KBM-7 (cell line): ENCODE data around the gene DHODH.
"Not testable (repeated sequence)": the region's sequence is repeated elsewhere in the genome, so short reads cannot be mapped to it uniquely, and the experiment has no call there.

Source experiments
- DNase-seq: peaks from one replicate; pipeline ENCODE4 v3.0.0-alpha.2; 2015
- in situ Hi-C: fragments of 300-500 bp; cut with MboI; formaldehyde crosslinking; loops from 2 replicates; pipeline ENCODE4 v1.14.3; 2020; ENCODE audit warnings: low sequenced_read_pairs, low pct_unique_long_range_greater_than_20kb, mixed read lengths

Gene DHODH

DNA sequence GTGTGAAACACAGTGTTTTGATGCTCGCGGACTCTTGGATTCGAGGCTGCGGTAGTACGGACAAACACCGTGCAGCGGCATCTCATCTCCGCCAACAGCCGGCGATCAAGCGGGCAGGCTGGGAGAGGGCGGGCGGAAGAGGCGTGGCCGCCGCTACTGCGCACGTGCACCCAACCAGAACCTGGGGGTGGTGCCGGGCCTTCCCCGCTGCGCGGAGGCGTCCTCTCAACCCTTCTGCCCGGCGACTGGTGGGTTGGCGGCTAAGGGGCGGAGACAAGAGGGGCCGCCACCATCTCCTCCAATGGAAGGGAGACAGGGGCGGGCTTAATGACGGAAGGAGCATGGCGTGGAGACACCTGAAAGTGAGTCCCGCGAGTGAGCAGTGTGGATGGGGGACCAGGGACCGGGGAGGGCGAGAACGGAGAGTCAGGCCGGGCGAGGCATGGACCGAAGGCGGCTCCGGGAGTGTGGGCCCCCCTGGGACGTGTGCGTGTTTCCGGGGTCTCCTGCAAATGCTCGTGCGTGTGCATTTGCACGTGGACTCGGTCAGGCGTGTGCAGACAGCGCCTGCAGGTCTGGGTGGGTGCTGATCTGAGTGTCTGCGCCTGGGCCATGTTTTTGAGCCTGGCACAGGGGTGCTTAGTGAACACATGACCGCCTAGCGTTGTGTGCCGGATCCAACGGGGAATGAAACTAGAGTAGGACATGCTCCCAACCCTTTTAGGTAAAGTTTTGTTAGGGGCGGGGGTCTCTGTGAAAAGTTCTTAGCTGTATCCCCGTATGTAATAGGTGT, at the start of gene DHODH:
Gene DHODH, plus strand, starts transcription at position 321 of the 793 bp plus-strand sequence. Its CDS starts 21 bp downstream, at position 342.
- peak; percentile 99 for DNase-seq
- in situ Hi-C loops = no loop called here

DNA sequence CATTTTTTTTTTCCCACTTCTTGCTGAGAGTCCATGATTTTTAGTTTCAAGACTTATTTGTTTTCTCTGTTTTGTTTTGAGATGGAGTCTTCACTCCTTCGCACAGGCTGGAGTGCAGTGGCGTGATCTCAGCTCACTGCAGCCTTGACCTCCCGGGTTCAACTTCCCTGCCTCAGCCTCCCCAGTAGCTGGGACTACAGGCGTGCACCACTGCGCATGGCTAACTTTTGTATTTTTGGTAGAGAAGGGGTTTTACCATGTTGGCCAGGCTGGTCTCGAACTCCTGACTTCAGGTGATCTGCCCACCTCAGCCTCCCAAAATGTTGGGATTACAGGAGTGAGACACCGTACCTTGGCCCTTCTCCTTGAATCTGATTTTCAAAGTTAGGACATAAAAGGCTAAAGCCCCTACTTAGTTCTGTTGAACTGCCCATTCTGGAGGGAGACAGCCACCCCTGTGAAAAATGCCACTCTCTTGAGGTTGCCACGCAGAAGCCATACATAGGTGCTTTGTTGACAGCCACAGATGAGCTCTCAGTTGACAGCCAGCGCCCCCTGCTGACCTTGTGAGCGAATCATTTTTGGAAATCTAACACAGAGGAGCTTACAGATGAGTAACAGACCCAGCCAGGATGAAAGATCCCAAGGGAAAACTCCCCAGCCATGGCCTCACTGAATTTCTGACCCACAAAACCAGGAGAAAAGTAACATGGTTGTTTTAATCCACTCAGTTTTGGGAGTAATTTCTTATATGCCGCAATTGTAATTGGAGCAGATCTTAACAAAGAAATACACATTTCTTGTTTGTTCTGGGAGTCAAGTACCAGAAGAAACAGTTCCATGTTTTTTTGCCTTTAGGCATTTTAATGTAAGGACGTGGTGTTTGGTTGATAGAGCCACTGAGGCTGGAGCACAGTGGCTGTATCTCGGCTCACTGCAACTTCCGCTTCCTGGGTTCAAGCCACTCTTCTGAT, 47.2 kb upstream of the DHODH start:
- in situ Hi-C loops = no loop called here
- DNase-seq = peak; percentile 82

DNA sequence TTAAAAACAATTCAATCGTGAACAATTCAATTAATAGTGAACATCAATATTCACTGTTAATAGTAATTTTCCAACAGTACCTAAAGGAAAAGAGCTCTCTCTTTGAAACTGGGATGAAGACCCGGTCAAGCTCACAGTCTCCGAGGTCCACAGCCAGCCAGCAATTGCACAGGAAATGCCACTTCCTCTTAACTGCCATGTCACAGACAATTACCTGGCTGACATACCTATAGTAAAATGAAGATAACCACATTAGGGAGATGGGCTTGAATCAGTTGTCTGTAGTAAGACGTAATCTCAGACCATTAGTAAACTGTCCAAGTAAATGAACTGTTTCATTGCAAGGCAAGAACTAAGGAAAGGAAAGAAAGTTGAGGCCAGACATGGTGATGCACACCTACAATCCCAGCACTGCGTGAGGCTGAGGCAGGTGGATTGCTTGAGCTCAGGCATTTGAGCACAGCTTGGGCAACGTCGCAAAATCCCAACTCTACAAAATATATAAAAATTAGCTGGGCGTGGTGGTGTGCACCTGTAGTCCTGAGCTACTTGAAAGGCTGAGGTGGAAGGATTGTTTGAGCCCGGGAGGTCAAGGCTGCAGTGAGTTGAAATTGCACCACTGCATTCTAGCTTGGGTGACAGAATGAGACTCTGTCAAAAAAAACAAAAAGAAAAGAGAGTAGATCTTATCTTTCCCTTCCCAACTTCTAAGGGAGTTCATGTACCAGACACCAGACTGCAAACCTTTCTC, 45.2 kb upstream of the DHODH start:
- in situ Hi-C loops = no loop called here
- DNase-seq = no peak

DNA sequence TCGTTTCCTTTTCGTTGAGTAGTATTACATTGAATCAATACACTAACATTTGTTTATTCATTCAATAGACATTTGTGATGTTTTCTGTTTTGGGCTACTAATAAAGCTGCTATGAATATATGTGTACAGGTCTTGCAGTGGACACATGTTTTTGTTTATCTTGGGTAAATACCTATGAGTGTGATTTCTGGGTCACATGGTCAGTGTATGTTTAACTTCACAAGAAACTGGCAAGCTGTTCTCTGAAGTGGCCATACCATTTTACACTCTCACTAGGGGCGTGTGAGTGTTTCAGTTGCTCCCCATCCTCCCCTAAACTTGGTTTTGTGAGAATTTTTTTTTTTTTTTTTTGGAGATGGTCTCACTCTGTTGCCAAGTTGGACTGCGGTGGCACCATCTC, 43.3 kb upstream of the DHODH start:
- DNase-seq = no peak
- in situ Hi-C loops = no loop called here

DNA sequence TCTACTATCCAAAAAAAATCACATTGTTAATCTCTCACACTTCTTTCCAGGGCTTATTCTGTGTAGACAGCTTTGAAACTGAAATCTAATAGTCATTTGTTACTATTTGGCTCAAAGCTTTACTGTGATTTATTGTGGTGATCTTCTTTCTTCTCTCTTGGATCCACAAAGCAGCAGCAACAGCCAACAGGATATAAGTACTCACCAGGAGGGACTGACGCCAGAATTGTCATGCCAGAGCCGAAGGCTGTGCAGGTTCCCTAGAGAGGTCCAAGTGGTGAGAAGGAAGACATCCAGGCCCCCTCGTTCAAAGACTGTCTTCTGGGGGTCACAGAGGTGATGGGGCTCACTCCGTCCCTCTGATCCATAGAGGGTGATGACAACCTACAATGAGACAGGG, 41.6 kb upstream of the DHODH start:
- in situ Hi-C loops = no loop called here

DNA sequence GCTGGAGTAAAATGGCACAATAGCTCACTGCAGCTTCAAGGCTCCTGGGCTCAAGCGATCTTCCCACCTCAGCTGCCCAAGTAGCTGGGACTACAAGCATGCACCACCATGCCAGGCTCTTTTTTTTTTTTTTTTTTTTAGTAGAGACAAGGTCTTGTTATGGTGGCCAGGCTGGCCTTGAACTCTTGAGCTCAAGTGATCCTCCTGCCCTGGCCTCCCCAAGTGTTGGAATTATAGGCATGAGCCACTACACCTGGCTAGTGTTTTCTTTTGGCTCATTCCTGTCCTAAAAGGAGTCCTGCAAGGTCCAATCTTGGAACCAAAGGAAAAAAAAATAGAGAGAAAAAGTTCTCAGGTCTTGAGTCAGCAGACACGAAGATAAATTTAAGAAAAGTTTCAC, 39.2 kb upstream of the DHODH start:
- in situ Hi-C loops = no loop called here
- no peak for DNase-seq

More for the DNA sequence above, 41.6 kb upstream of the DHODH start:
- DNase-seq = no peak

DNA sequence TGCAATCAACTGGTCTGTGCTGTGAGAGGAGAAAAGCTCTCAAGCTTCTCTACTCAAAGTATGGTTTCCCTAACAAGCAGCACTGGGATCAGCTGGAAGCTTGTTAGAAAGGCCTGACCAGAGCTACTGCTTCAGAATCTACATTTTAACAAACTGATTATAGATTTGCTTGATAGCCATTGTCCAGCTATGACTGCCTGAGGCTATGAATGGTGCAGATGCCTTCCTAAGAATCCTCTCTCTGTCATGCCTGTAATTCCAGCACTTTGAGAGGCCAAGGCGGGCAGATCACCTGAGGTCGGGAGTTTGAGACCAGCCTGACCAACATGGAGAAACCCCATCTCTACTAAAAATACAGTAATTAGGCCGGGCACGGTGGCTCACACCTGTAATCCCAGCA, 37.0 kb upstream of the DHODH start:
- in situ Hi-C loops = no loop called here
- DNase-seq = no peak

DNA sequence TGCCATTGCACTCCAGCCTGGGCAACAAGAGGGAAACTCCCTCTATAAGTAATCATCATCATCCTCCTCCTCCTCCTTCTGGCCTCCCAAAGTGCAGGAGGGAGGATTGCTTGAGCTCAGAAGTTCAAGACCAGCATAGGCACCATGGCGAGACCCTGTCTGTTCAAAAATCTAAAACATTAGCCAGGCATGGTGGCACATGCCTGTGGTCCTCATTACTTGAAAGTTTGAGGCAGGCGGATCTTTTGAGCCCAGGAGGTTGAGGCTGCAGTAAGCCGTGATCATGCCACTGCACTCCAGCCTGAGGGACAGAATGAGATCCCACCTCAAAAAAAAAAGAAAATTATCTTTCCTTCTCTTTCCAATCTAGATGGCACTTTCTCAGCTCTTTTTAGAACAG, 36.2 kb upstream of the DHODH start:
- DNase-seq = no peak
- in situ Hi-C loops = no loop called here

DNA sequence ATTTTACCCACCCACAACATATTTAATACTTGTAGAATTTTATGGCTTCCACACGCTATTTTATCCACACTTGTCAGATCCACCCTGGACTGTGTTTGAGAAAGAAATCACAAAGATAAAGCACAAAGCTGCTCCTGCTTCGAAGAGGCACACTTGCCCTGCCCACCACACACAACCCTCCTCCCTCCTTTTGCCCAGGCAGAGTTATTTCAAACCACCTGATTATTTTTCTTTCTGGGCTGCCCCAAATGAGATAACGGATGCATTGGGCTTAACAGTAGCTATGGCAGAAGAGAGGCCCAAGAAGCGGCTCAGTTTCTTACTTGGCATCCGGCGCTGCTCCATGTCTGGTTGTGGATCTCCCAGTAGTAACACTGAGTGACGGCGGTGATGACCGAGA, 35.5 kb upstream of the DHODH start:
- in situ Hi-C loops = no loop called here
- DNase-seq = no peak

DNA sequence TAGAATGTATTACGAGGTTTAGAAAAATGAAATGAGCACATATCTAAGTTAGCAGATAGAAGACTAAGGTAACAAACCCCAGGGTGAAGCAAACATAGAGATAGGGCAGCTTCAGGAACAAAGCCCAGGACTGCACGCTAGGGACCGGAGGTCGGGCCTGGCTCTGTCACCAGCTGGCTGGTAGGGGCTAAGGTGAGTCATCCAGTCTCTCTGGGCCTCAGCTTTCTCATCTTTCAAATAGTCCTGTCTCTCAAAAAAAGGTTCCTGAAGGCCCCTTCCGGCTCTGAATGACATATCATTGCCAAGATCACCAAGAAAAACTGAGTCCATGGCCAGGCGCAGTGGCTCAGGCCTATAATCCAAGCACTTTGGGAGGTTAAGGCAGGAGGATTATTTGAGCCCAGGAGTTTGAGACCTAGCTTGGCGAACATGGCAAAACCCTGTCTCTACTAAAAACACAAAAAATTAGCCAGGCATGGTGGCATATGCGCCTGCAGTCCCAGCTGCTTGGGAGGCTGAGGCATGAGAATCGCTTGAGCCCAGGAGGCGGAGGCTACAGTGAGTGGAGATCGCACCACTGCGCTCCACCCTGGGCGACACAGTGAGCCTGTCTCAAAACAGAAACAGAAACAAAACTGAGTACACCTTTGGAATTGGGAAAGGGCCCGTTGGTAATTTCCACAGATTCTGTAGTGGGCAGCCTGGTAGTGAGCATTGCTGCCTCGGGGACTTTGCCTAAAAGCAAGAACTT, 34.3 kb upstream of the DHODH start:
- in situ Hi-C loops = no loop called here
- DNase-seq = no peak

DNA sequence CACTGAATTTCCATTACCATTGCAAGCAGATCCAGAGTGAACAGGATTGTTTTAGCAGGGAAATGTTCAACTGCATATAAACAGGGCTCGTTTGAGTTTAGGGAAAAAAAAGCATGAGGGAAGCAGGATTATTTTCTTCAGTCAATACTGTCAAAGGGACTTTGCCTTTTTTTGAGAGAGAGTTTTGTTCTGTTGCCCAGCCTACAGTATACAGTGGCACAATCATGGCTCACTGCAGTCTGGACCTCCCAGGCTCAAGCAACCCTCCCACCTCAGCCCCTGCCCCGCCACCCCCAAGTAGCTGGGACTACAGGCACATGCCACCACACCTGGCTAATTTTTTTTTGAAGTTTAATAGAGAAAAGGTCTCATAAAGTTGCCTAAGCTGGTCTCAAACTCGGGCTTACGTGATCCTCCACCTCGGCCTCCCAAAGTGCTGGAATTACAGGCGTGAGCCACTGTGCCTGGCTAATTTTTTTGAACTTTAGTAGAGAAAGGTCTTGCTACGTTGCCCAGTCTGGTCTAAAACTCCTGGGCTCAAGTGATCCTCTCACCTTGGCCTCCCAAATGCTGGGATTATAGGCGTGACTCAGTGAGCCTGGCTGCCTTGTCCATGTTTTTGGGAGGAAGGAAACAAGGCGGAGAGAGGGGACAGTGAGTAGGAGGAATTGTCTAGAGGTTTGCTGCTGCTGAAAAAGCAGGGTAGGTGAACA, 23.1 kb upstream of the DHODH start:
- in situ Hi-C loops = no loop called here

DNA sequence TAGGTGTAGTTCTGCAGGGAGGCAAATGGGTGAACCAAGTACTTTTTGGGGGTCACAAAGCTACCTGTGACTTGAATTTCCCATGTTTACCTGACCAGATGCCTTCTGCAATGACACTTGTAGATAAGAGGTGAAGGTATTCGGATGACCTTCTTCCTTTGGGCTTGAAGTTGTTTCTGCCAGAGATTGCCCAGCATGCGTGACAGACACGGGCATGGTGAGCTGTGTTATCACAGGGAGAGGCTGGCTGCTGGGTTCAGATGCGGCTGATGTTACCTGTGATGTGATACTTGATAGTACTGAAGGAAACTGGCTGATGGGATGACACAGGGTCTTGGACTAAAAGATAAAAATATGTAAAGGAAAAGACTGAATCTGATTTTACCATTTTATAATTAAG, 22.4 kb upstream of the DHODH start:
- in situ Hi-C loops = no loop called here
- DNase-seq = no peak

More for the DNA sequence above, 23.1 kb upstream of the DHODH start:
- no peak for DNase-seq

DNA sequence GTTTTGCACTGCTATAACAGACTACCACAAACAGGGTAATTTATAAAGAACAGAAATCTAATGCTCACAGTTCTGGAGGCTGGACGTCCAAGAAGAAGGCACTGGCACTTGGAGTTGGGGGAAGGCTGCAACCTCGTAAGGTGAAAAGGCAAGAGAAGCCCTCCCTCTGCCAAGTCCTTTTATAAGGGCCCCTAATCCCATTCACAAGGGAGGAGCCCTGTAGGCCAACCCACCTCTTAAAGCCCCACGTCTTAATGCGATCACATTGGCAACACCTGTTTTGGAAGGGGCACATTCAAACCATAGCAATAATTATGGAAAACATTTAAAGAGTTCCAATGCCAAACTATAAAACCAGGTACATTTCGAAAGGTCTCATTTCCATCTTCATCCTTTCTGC, 13.5 kb upstream of the DHODH start:
- no peak for DNase-seq
- in situ Hi-C loops = no loop called here

DNA sequence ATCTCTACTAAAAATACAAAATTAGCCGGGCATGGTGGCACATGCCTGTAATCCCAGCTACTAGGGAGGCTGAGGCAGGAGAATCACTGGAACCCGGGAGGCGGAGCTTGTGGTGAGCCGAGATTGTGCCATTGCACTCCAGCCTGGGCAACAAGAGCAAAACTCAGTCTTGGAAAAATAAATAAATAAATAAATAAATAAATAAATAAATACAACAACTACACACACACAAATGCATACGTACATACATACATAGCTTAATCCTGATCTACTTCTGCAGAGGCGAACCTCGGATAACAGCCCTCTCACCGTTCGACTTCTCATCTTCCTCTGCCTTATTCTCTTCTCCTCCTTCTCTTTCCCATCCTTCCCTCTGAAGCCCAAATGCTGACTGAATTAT, 11.0 kb upstream of the DHODH start:
- in situ Hi-C loops, DNase-seq: not testable (repeated sequence)

DNA sequence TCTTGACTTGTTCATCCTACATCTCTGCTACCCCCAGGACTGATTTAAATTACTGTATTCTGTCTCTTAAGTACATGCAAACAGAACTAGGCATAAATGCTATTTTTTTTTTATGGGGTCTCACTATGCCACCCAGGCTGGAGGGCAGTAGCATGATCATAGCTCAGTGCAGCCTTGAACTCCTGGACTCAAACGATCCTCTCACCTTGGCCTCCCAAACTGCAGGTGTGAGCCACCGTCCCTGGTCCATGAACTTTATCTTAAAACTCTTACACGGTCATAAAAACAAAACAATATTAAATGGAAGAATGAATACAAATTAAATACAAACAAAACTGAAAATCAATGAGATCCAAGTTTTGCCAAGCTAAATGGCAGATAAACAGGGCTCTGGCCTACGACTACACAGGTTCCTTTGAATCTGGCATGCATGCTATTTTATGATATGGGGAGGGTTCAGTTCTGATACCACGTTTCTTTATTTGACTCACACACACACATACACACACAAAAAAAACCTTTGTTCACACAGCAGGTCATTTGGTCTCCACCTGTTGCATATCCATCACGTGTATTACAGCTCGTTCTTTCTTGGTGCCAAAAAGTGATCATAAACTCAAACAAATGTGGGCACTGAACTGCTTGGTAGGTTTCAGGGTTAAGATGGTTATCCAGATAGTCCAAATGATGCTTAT, 7.2 kb upstream of the DHODH start:
- DNase-seq = no peak
- in situ Hi-C loops = no loop called here

DNA sequence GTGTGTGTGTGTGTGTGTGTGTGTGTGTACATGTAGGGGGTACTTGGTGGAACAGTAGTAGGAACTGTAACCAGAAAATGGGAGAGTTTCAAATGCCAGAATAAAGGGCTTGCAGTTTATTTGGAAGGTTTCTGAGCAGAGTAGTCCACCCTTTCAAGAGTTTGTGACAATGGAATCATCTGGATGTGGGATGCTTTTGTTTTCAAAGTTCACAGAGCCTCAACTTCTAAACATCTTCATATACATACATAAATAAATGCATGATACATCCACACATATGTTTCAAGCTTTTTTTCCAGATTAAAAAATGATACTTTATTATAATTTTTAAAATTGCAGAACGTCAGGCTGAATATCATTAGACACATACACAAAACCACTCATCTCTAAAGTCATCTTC, 5.9 kb upstream of the DHODH start:
- DNase-seq = no peak
- in situ Hi-C loops = no loop called here

DNA sequence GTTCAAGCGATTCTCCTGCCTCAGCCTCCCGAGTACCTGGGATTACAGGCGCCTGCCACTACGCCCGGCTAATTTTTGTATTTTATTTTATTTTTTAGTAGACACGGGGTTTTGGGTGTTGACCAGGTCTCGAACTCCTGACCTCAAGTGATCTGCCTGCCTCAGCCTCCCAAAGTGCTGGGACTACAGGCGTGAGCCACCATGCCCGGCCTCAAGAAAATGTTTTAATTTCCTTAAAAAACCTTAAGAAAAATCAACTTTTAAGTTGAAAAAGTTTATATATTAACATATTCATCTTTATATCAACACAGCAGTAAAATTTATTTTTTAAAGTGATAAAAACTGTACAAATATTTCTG, 500 bp upstream of the DHODH start:
- in situ Hi-C loops, DNase-seq: not testable (repeated sequence)

DNA sequence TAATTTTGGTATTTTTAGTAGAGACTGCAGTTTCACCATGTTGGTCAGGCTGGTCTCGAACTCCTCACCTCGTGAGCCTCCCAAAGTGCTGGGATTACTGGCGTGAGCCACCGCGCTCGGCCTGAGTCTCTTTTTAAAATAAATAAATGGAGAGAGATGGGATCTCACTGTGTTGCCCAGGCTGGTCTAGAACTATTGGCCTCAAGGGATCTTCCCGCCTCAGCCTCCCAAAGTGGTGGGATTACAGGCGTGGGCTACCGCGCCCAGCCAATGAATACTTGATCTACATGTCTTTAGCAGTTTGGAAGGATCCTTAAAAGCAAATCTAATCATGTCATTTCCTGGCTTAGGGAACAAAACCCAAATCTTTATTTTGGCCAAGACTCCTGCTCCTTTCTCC, 1.2 kb downstream of the DHODH start:
- in situ Hi-C loops = no loop called here

More for the DNA sequence above, 1.2 kb downstream of the DHODH start:
- DNase-seq = no peak
